Measurements from ENCODE around the gene MVB12A. TPM values are rescaled to one million over a fixed set of nuclear protein-coding genes. Genes with fewer than 3 reads are reported as not detected.

MVB12A gene
- total RNA-seq, 1 donor from 2014 or later = 33.2 TPM

DNA sequence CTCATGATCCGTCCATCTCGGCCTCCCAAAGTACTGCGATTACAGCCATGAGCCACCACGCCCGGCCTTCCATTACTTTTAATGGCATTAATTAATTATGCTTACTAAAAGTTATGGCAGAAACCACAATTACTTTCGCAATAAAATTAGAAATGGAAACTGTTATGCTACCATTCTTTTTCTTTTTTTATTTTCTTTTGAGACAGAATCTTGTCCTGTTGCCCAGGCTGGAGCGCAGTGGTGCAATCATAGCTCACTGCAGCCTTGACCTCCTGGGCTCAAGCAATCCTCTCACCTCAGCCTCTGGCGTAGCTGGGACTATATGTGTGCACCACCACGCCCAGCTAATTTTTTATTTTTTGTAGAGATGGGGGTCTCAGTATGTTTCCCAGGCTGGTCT lies 9.9 kb upstream of the MVB12A start:
- H3K4me3 ChIP-seq = no peak overlapping the region
- Mint-ChIP-seq H3K4me1 (peaks cover 34% of the 10 kb centered on the region), H3K27ac (no peak overlapping the region), H3K4me3 (no peak overlapping the region), H3K9me3 (no peaks in the 10 kb centered on the region), H3K27me3 (ENCODE audit: insufficient read depth, low read depth) (peaks cover 7% of the 10 kb centered on the region), H3K36me3 (no peaks in the 10 kb centered on the region)
- H3K9me3 ChIP-seq (ENCODE audit: low read depth) = no peaks in the 10 kb centered on the region
- H3K79me2 ChIP-seq (ENCODE audit: low read depth) = peaks cover 6% of the 10 kb centered on the region
- H3K36me3 ChIP-seq = no peaks in the 10 kb centered on the region
- DNase-seq (ENCODE audit: low spot score) = no peak
- peaks cover 12% of the 10 kb centered on the region for H3K4me1 ChIP-seq
- no peak overlapping the region for H3K9ac ChIP-seq
- peaks cover 28% of the 10 kb centered on the region for H3F3A ChIP-seq (ENCODE audit: low read depth)
- no peaks in the 10 kb centered on the region for H4K20me1 ChIP-seq (ENCODE audit: low read depth)
- TF ChIP-seq EZH2phosphoT487 (IDR thresholded peaks at IDR 0.05) (no peak), EZH2 (IDR thresholded peaks at IDR 0.05) (no peak)
- TF ChIP-seq, protein P1, sequence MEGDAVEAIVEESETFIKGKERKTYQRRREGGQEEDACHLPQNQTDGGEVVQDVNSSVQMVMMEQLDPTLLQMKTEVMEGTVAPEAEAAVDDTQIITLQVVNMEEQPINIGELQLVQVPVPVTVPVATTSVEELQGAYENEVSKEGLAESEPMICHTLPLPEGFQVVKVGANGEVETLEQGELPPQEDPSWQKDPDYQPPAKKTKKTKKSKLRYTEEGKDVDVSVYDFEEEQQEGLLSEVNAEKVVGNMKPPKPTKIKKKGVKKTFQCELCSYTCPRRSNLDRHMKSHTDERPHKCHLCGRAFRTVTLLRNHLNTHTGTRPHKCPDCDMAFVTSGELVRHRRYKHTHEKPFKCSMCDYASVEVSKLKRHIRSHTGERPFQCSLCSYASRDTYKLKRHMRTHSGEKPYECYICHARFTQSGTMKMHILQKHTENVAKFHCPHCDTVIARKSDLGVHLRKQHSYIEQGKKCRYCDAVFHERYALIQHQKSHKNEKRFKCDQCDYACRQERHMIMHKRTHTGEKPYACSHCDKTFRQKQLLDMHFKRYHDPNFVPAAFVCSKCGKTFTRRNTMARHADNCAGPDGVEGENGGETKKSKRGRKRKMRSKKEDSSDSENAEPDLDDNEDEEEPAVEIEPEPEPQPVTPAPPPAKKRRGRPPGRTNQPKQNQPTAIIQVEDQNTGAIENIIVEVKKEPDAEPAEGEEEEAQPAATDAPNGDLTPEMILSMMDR (IDR thresholded peaks at IDR 0.05) = no peak
- no peak overlapping the region for H2AFZ ChIP-seq (replicated peaks)
- H3K4me2 ChIP-seq = no peak overlapping the region
- no peak overlapping the region for H3K27ac ChIP-seq
- no peaks in the 10 kb centered on the region for H3K27me3 ChIP-seq

DNA sequence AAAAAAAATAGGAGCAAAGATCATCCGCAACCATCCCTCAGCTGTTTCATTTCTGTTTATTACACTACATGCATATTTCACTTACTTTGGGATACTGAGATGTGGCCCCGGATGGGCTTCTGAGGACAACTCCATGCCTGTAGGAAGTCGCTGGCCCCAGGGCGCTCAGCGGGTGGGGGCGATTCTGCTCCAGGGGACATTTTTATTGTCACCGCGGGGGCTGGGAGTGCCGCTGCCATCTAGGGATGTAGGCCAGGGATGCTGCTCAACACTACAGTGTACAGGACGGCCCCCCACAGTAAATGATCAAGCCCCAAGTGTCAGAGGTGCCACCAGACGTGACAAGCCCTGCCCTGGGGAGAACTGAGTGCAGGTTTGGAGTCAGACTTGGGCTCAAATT lies 8.0 kb upstream of the MVB12A start:
- no peak overlapping the region for H3K9ac ChIP-seq
- H3K4me1 Mint-ChIP-seq = peaks cover 27% of the 10 kb centered on the region
- no peak overlapping the region for H3K4me3 ChIP-seq
- H3K79me2 ChIP-seq (ENCODE audit: low read depth) = no peaks in the 10 kb centered on the region
- H3K9me3 ChIP-seq (ENCODE audit: low read depth) = no peaks in the 10 kb centered on the region
- H3K27ac ChIP-seq = no peak overlapping the region
- no peak overlapping the region for H2AFZ ChIP-seq (replicated peaks)
- no peak for DNase-seq (ENCODE audit: low spot score)
- no peak overlapping the region for H3K4me2 ChIP-seq
- no peaks in the 10 kb centered on the region for H3K36me3 ChIP-seq
- TF ChIP-seq, protein P1 (IDR thresholded peaks at IDR 0.05) = no peak
- TF ChIP-seq EZH2phosphoT487 (IDR thresholded peaks at IDR 0.05) (no peak), EZH2 (IDR thresholded peaks at IDR 0.05) (no peak)
- peaks cover 19% of the 10 kb centered on the region for H3K4me1 ChIP-seq
- H3K27ac Mint-ChIP-seq = no peak overlapping the region
- H3F3A ChIP-seq (ENCODE audit: low read depth) = peaks cover 28% of the 10 kb centered on the region
- H4K20me1 ChIP-seq (ENCODE audit: low read depth) = no peaks in the 10 kb centered on the region
- no peaks in the 10 kb centered on the region for H3K9me3 Mint-ChIP-seq
- peaks cover 10% of the 10 kb centered on the region for H3K27me3 Mint-ChIP-seq (ENCODE audit: insufficient read depth, low read depth)
- H3K27me3 ChIP-seq = no peaks in the 10 kb centered on the region
- H3K4me3 Mint-ChIP-seq = no peak overlapping the region
- no peaks in the 10 kb centered on the region for H3K36me3 Mint-ChIP-seq

GRCh38 chr19:17414097-17414496 lies 5.8 kb upstream of the MVB12A start:
- DNase-seq (ENCODE audit: low spot score) = no peak
- Histone ChIP-seq H3K27ac (no peak overlapping the region), H3F3A (ENCODE audit: low read depth) (peaks cover 41% of the 10 kb centered on the region), H3K4me3 (no peak overlapping the region), H3K27me3 (no peaks in the 10 kb centered on the region), H3K36me3 (no peaks in the 10 kb centered on the region), H3K4me1 (peaks cover 15% of the 10 kb centered on the region), H3K4me2 (no peak overlapping the region), H4K20me1 (ENCODE audit: low read depth) (no peaks in the 10 kb centered on the region), H2AFZ (replicated peaks) (no peak overlapping the region), H3K79me2 (ENCODE audit: low read depth) (no peaks in the 10 kb centered on the region), H3K9me3 (ENCODE audit: low read depth) (no peaks in the 10 kb centered on the region), H3K9ac (no peak overlapping the region)
- H3K36me3 Mint-ChIP-seq = no peaks in the 10 kb centered on the region
- TF ChIP-seq EZH2 (IDR thresholded peaks at IDR 0.05) (no peak), EZH2phosphoT487 (IDR thresholded peaks at IDR 0.05) (no peak)
- TF ChIP-seq, protein P1 (IDR thresholded peaks at IDR 0.05) = no peak
- H3K27ac Mint-ChIP-seq = no peak overlapping the region
- no peaks in the 10 kb centered on the region for H3K9me3 Mint-ChIP-seq
- H3K4me1 Mint-ChIP-seq = peaks cover 22% of the 10 kb centered on the region
- no peak overlapping the region for H3K4me3 Mint-ChIP-seq
- peaks cover 14% of the 10 kb centered on the region for H3K27me3 Mint-ChIP-seq (ENCODE audit: insufficient read depth, low read depth)
